PFSK-1 (cell line): ENCODE results near the gene TRIM63.

ENCODE experiments used
- FOXP2 ChIP-seq: optimal IDR thresholded peaks from 2 replicates; pipeline ENCODE3; 2011; ENCODE audit warnings: borderline replicate concordance, control low read depth, inconsistent platforms; ENCODE audit not compliant: insufficient read depth; ENCODE audit errors: extremely low read length, extremely low read depth
- POLR2AphosphoS5 ChIP-seq: IDR thresholded peaks from 2 replicates; pipeline ENCODE4 v1.6.1; 2012; ENCODE audit warnings: low read depth, mild to moderate bottlenecking, control low read depth, low read length, moderate library complexity
- REST ChIP-seq, 2 experiments: IDR thresholded peaks; 2 replicates each; pipeline versions ENCODE4 v1.6.1 to v1.8.0; 2011 to 2012; ENCODE audit warnings: low read depth in 2 of 2, low read length in 2 of 2, control low read depth in 1 of 2, inconsistent platforms in 1 of 2, mild to moderate bottlenecking in 1 of 2, moderate library complexity in 1 of 2; ENCODE audit not compliant: insufficient read depth in 1 of 2
- SIN3A ChIP-seq: IDR thresholded peaks from 2 replicates; pipeline ENCODE4 v1.6.1; 2012; ENCODE audit warnings: mild to moderate bottlenecking, low read length, moderate library complexity, borderline replicate concordance; ENCODE audit not compliant: insufficient read depth
- TAF1 ChIP-seq: IDR thresholded peaks from 2 replicates; pipeline ENCODE4 v1.6.1; 2012; ENCODE audit warnings: low read length, control low read depth, borderline replicate concordance; ENCODE audit not compliant: insufficient read depth

TRIM63 gene

GRCh38 chr1:26015358-26015757 is 52.1 kb downstream of the TRIM63 start:
- no peak for TF ChIP-seq TAF1
- TF ChIP-seq REST (IDR thresholded peaks at IDR 0.05; ENCODE audit: insufficient read depth in 1 of 2, low read depth in 2 of 2, low read length in 2 of 2), result no peak
- no peak for TF ChIP-seq FOXP2
- no peak for TF ChIP-seq SIN3A
- TF ChIP-seq POLR2AphosphoS5, result no peak

- TF ChIP-seq FOXP2 (no peak), REST (IDR thresholded peaks at IDR 0.05; ENCODE audit: insufficient read depth in 1 of 2, low read depth in 2 of 2, low read length in 2 of 2) (no peak), SIN3A (no peak), POLR2AphosphoS5 (no peak), TAF1 (no peak)
Observed at GRCh38 chr1:26014179-26014578, 53.3 kb downstream of the TRIM63 start.

GRCh38 chr1:26012864-26013263 is 54.6 kb downstream of the TRIM63 start:
- TF ChIP-seq POLR2AphosphoS5, result no peak
- no peak for TF ChIP-seq SIN3A
- TF ChIP-seq FOXP2, result no peak
- TF ChIP-seq TAF1, result no peak
- no peak for TF ChIP-seq REST (IDR thresholded peaks at IDR 0.05; ENCODE audit: insufficient read depth in 1 of 2, low read depth in 2 of 2, low read length in 2 of 2)

- no peak for TF ChIP-seq SIN3A
Observed at GRCh38 chr1:26010825-26011224, 56.6 kb downstream of the TRIM63 start.

- TF ChIP-seq POLR2AphosphoS5 (no peak), FOXP2 (no peak), REST (IDR thresholded peaks at IDR 0.05; ENCODE audit: insufficient read depth in 1 of 2, low read depth in 2 of 2, low read length in 2 of 2) (no peak), SIN3A (no peak), TAF1 (no peak)
Observed at GRCh38 chr1:26009796-26010447, 57.5 kb downstream of the TRIM63 start.

- TF ChIP-seq SIN3A, result no peak
- TF ChIP-seq REST (IDR thresholded peaks at IDR 0.05; ENCODE audit: insufficient read depth in 1 of 2, low read depth in 2 of 2, low read length in 2 of 2), result no peak
- no peak for TF ChIP-seq TAF1
- TF ChIP-seq POLR2AphosphoS5, result no peak
- no peak for TF ChIP-seq FOXP2
Observed at GRCh38 chr1:26006710-26007109, 60.7 kb downstream of the TRIM63 start.
